ENCODE data around the gene FAM98C. TPM values are rescaled to one million over a fixed set of nuclear protein-coding genes. Genes with fewer than 3 reads are reported as not detected.
A peak's percentile ranks its signal among the peaks of the same experiment; 100 is the strongest.

Gene FAM98C
- total RNA-seq, result 17.9 to 20.6 TPM (median 18.8 TPM) in 3 replicates

- Mint-ChIP-seq H3K27me3 (ENCODE audit: low read depth) (peaks cover 15% of the 10 kb centered on the region), H3K9me3 (no peaks in the 10 kb centered on the region), H3K4me3 (peak within 1 kb of the TSS; percentile 81), H3K4me1 (peaks cover 2% of the 10 kb centered on the region), H3K27ac (peak within 1 kb of the TSS; percentile 82), H3K36me3 (peaks cover 5% of the 10 kb centered on the region)
- DNase-seq (ENCODE audit: low spot score in 2 of 2, unreplicated experiment in 2 of 2), result peak; percentile 96 to 99
- TF ChIP-seq, protein P1, sequence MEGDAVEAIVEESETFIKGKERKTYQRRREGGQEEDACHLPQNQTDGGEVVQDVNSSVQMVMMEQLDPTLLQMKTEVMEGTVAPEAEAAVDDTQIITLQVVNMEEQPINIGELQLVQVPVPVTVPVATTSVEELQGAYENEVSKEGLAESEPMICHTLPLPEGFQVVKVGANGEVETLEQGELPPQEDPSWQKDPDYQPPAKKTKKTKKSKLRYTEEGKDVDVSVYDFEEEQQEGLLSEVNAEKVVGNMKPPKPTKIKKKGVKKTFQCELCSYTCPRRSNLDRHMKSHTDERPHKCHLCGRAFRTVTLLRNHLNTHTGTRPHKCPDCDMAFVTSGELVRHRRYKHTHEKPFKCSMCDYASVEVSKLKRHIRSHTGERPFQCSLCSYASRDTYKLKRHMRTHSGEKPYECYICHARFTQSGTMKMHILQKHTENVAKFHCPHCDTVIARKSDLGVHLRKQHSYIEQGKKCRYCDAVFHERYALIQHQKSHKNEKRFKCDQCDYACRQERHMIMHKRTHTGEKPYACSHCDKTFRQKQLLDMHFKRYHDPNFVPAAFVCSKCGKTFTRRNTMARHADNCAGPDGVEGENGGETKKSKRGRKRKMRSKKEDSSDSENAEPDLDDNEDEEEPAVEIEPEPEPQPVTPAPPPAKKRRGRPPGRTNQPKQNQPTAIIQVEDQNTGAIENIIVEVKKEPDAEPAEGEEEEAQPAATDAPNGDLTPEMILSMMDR (IDR thresholded peaks at IDR 0.05; ENCODE audit: unreplicated experiment), result peak; percentile 100
These were observed at the start of gene FAM98C for GRCh38 chr19:38402967-38403674. FAM98C (plus strand) TSS chr19:38403093; CDS start chr19:38403154, 61 bp downstream.

DNA sequence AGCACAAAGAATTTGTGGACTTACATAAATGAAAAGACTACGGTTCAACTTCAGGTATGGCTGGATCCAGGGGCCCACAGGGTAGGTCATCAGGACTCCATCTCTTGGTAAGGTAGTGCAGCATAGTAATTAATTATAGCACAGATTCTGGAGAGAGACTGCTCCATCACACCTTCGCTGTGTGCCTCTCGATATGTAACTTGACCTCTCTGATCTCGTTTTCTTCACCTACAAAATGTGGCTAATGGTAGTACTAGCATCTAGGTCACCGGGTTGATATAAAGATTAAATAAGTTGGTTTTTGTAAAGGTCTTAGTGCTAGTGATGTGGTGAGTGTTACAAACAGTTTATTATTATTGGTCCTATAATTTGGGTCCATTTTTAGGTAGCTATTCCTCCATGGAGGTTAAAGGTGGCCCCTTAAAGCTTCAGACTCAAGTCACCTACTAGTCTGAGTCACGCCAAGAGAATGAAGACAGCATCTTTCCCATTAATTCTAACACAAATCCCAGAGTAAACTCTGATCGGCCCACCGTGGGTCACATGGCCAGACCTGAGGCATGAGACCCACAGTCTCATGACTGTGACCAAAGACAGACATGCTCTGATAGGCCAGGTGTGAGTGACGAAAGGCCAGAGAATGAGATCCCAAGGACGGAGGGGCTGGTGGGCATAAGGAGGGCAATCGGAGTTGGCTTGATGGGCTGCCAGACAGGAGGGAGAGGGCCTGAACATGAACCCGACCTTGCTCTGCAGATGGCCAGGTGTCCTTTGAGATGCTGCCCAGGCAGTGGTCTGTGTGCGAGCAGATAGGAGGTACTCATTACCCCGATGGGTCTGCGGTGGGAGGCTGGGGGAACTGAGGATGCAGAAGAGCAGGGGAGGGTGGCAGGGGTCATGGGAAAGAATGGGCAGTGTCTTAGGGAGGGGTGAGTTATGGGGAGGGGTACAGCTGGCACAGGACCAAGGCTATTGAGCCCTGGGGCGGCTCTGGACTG is 46.9 kb upstream of the FAM98C start:
- no peaks in the 10 kb centered on the region for H3K9me3 Mint-ChIP-seq
- no peaks in the 10 kb centered on the region for H3K4me1 Mint-ChIP-seq
- no peak overlapping the region for H3K27ac Mint-ChIP-seq
- H3K4me3 Mint-ChIP-seq, result no peak overlapping the region
- peaks cover 55% of the 10 kb centered on the region for H3K27me3 Mint-ChIP-seq (ENCODE audit: low read depth)
- DNase-seq (ENCODE audit: low spot score in 2 of 2, unreplicated experiment in 2 of 2), result no peak
- no peaks in the 10 kb centered on the region for H3K36me3 Mint-ChIP-seq
- TF ChIP-seq, protein P1 (IDR thresholded peaks at IDR 0.05; ENCODE audit: unreplicated experiment), result no peak

DNA sequence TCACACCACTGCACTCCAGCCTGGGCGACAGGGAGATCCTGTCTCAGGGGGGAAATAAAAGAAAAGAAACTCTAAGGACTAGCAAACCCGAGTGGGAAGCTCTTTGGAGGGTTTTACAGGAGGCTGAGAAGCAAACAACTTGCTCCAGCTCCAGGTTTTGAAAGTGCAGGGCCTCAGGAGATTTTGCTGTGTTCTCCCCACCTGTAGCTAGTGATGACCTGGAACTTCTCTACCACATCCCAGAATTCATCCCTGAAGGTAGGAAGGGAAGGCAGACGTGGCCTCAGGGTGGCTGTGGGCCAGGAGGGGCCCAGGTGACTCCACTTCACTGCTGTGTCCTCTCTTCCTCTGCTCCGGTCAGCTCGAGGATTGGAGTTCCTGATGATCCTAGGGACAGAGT is 44.8 kb upstream of the FAM98C start:
- DNase-seq (ENCODE audit: low spot score in 2 of 2, unreplicated experiment in 2 of 2), result no peak
- H3K9me3 Mint-ChIP-seq, result no peaks in the 10 kb centered on the region
- peaks cover 66% of the 10 kb centered on the region for H3K27me3 Mint-ChIP-seq (ENCODE audit: low read depth)
- H3K27ac Mint-ChIP-seq, result no peak overlapping the region
- no peaks in the 10 kb centered on the region for H3K36me3 Mint-ChIP-seq
- H3K4me1 Mint-ChIP-seq, result no peaks in the 10 kb centered on the region
- no peak overlapping the region for H3K4me3 Mint-ChIP-seq
- TF ChIP-seq, protein P1 (IDR thresholded peaks at IDR 0.05; ENCODE audit: unreplicated experiment), result no peak

DNA sequence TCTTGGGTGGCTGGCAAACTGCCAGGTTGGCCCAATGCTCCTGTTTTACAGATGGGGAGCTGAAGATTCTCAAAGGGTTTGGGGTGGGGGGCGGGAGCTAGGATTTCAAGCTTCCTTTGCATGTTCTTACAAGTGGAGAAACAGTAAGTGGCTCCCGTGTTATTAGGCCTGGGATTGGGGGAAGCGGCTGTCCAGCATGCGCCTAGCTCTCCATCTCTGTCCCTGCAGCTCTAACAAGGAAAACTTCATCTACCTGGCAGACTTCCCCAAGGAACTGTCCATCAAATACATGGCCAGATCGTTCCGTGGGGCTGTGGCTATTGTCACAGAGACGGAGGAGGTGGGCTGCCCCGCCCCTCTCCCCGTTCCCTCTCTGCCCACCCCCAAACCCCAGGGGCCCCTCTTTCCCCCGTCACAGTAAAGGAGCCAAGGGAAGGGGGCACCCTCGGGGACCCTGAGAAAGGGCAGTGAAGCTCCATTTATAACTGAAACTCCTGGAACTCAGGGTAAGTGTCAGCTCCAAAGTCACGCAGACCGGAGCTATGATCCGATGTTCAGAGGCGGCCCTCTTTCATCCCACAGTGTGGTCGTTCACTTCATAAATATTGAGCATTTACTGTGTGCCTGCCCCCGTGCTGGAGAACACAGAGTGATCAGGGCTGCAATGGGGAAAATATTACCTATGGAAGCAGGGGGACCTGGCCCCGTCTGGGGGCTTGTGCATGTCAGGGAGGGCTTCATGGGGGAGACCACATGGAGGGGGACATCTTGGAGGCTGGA is 43.5 kb upstream of the FAM98C start:
- H3K27ac Mint-ChIP-seq, result no peak overlapping the region
- DNase-seq (ENCODE audit: low spot score in 2 of 2, unreplicated experiment in 2 of 2), result no peak
- H3K4me3 Mint-ChIP-seq, result no peak overlapping the region
- no peaks in the 10 kb centered on the region for H3K4me1 Mint-ChIP-seq
- H3K9me3 Mint-ChIP-seq, result no peaks in the 10 kb centered on the region
- H3K36me3 Mint-ChIP-seq, result no peaks in the 10 kb centered on the region
- peaks cover 66% of the 10 kb centered on the region for H3K27me3 Mint-ChIP-seq (ENCODE audit: low read depth)
- TF ChIP-seq, protein P1 (IDR thresholded peaks at IDR 0.05; ENCODE audit: unreplicated experiment), result no peak

DNA sequence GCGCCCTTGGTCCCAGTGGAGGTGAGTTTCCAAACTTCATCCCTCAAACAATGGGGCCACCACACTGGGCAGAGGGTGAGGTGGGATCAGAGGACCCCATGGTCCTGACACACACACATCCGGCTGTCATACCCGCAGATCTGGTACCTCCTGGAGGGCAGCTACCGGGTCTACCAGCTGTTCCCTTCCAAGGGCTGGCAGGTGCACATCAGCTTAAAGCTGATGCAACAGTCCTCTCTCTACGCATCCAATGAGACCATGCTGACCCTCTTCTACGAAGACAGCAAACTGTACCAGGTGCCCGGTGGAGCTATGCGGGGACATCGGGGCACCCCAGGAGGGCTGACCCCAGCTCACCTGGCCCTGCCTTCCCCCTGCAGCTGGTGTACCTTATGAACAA is 42.5 kb upstream of the FAM98C start:
- Mint-ChIP-seq H3K36me3 (no peaks in the 10 kb centered on the region), H3K4me3 (peak overlapping the region; percentile 86), H3K27ac (no peak overlapping the region), H3K9me3 (no peaks in the 10 kb centered on the region), H3K4me1 (no peaks in the 10 kb centered on the region), H3K27me3 (ENCODE audit: low read depth) (peaks cover 66% of the 10 kb centered on the region)
- DNase-seq (ENCODE audit: low spot score in 2 of 2, unreplicated experiment in 2 of 2), result no peak
- TF ChIP-seq, protein P1 (IDR thresholded peaks at IDR 0.05; ENCODE audit: unreplicated experiment), result no peak
